Panc1 (cell line): Measurements from ENCODE around the gene CD48. TPM values are rescaled to one million over a fixed set of nuclear protein-coding genes. Genes with fewer than 3 reads are reported as not detected.

Source experiments
- ATAC-seq: fragments of 200-7000 bp; cut with Tn5 transposase; 2 replicates; pipeline ENCODE4 v1.9.1; 2020; ENCODE audit warnings: mild to moderate bottlenecking, moderate library complexity
- BruUV-seq: library from RNA; stranded (reverse); fragments of 400-500 nt; replicated peaks from 2 replicates; lab custom pipeline; 2021; lab: Mats Ljungman, UMichigan
- CTCF ChIA-PET: fragments of 300-600 bp; sonication (Branson Sonifier 250); formaldehyde crosslinking; loops from one replicate; lab custom pipeline; 2022; ENCODE audit warnings: antibody characterized with exemption; lab: Charles Lee
- POLR2A ChIA-PET: fragments of 300-600 bp; sonication (Branson Sonifier 250); formaldehyde crosslinking; loops from one replicate; lab custom pipeline; 2022; ENCODE audit warnings: antibody characterized with exemption; lab: Charles Lee
- DNase-seq: peaks from one replicate; pipeline ENCODE4 v3.0.0-alpha.2; 2010; ENCODE audit warnings: low read depth, low spot score
- H3K27ac ChIP-seq: 2 replicates; pipeline ENCODE4 v1.5.1; 2011; ENCODE audit warnings: mild to moderate bottlenecking, low read length, inconsistent platforms
- H3K27me3 ChIP-seq: fragments of 200-500 bp; sonication (Bioruptor generic); 2 replicates; pipeline ENCODE4 v1.6.0; 2014; ENCODE audit warnings: low read length, inconsistent platforms; ENCODE audit not compliant: control insufficient read depth, insufficient read depth
- H3K36me3 ChIP-seq: fragments of 200-500 bp; sonication (Bioruptor generic); 2 replicates; pipeline ENCODE4 v1.5.1; 2014; ENCODE audit warnings: inconsistent platforms, mild to moderate bottlenecking, low read length, moderate library complexity; ENCODE audit not compliant: control insufficient read depth, insufficient read depth
- H3K4me1 ChIP-seq: 2 replicates; pipeline ENCODE4 v1.5.1; 2011; ENCODE audit warnings: inconsistent platforms, mild to moderate bottlenecking, low read length, moderate library complexity; ENCODE audit not compliant: control insufficient read depth, insufficient read depth
- H3K4me3 ChIP-seq, 2 experiments: 2 replicates each; pipeline ENCODE4 v1.5.1; 2011 to 2012; ENCODE audit warnings: low read depth in 2 of 2, low read length in 2 of 2, mild to moderate bottlenecking in 2 of 2, inconsistent platforms in 1 of 2, moderate library complexity in 1 of 2
- H3K9me3 ChIP-seq: fragments of 200-500 bp; sonication (Bioruptor generic); 2 replicates; pipeline ENCODE4 v1.5.1; 2014; ENCODE audit warnings: low read depth, mild to moderate bottlenecking, inconsistent platforms, low read length, moderate library complexity; ENCODE audit not compliant: control insufficient read depth, insufficient read depth
- CTCF ChIP-seq: fragments of 450-650 bp; IDR thresholded peaks from 2 replicates; pipeline ENCODE4 v1.5.1; 2017; ENCODE audit warnings: mild to moderate bottlenecking
- POLR2AphosphoS5 ChIP-seq: IDR thresholded peaks from 2 replicates; pipeline ENCODE4 v1.6.1; 2012; ENCODE audit warnings: mild to moderate bottlenecking, low read depth, low read length, moderate library complexity
- REST ChIP-seq, 2 experiments: IDR thresholded peaks; 2 replicates each; pipeline ENCODE4 v1.6.1; 2011 to 2012; ENCODE audit warnings: low read depth in 2 of 2, control low read depth in 1 of 2, low read length in 1 of 2, mild to moderate bottlenecking in 1 of 2, moderate library complexity in 1 of 2; ENCODE audit not compliant: insufficient read depth in 1 of 2
- SIN3A ChIP-seq: IDR thresholded peaks from 2 replicates; pipeline ENCODE4 v1.6.1; 2012; ENCODE audit warnings: low read depth, mild to moderate bottlenecking, low read length, moderate library complexity, borderline replicate concordance; ENCODE audit not compliant: insufficient read depth
- TCF7L2 ChIP-seq: IDR thresholded peaks from 2 replicates; pipeline ENCODE4 v1.6.1; 2011; ENCODE audit warnings: mild to moderate bottlenecking, low read depth, low read length, inconsistent platforms
- in situ Hi-C: cut with HindIII; loops from 2 replicates; pipeline ENCODE4 v1.10.0; 2016; ENCODE audit warnings: low sequenced_read_pairs, low pct_unique_long_range_greater_than_20kb
- intact Hi-C: fragments of 100-400 bp; cut with micrococcal nuclease; formaldehyde crosslinking; loops from one replicate; pipeline ENCODE4 v1.10.0; 2022; ENCODE audit not compliant: unreplicated experiment
- total RNA-seq: library from RNA; stranded (reverse); gene quantifications from one replicate; pipeline ENCODE4 v1.2.1, GENCODE V29; 2021; ENCODE audit not compliant: unreplicated experiment

CD48 gene
- total RNA-seq, 1 experiment from 2014 or later = 0.67 TPM

GRCh38 chr1:160664573-160665051, 47.0 kb downstream of the CD48 start:
- Histone ChIP-seq H3K9me3 (no peaks in the 10 kb centered on the region), H3K27me3 (no peaks in the 10 kb centered on the region; the same call in 1 of the 2 replicates), H3K27ac (no peak overlapping the region), H3K4me1 (no peaks in the 10 kb centered on the region), H3K4me3 (no peak overlapping the region), H3K36me3 (no peaks in the 10 kb centered on the region)
- no TSS peak for BruUV-seq
- intact Hi-C loops (no loop called here), in situ Hi-C loops (no loop called here)
- ChIA-PET CTCF (no interaction called here), POLR2A (no interaction called here)
- no peak for TF ChIP-seq POLR2AphosphoS5
- TF ChIP-seq REST (IDR thresholded peaks at IDR 0.05; ENCODE audit: insufficient read depth in 1 of 2, low read depth in 2 of 2, low read length in 1 of 2) = no peak
- TF ChIP-seq CTCF = no peak
- no peak for TF ChIP-seq TCF7L2
- no peak for TF ChIP-seq SIN3A
- DNase-seq = no peak
- no peak for ATAC-seq

- Histone ChIP-seq H3K4me3 (no peak overlapping the region), H3K36me3 (no peaks in the 10 kb centered on the region), H3K9me3 (no peaks in the 10 kb centered on the region), H3K27me3 (no peaks in the 10 kb centered on the region; the same call in 1 of the 2 replicates), H3K27ac (no peak overlapping the region), H3K4me1 (no peaks in the 10 kb centered on the region)
- CTCF ChIA-PET = no interaction called here
- intact Hi-C loops (no loop called here), in situ Hi-C loops (no loop called here)
- BruUV-seq = no TSS peak
- DNase-seq (no peak), ATAC-seq (no peak)
- POLR2A ChIA-PET = no interaction called here
- TF ChIP-seq TCF7L2 (no peak), POLR2AphosphoS5 (no peak), REST (IDR thresholded peaks at IDR 0.05; ENCODE audit: insufficient read depth in 1 of 2, low read depth in 2 of 2, low read length in 1 of 2) (no peak), SIN3A (no peak), CTCF (no peak)
Measured at GRCh38 chr1:160662910-160663309, 48.7 kb downstream of the CD48 start.
